ENCODE results near the gene ADRM1.

The ADRM1 gene

GRCh38 chr20:62339647-62340062 is 36.9 kb downstream of the ADRM1 start:
- DNase-seq (ENCODE audit: low spot score): no peak

- DNase-seq (ENCODE audit: low spot score): no peak
These were observed 40.1 kb downstream of the ADRM1 start for GRCh38 chr20:62342910-62343309.

GRCh38 chr20:62344092-62344491 is 41.3 kb downstream of the ADRM1 start:
- no peak for DNase-seq (ENCODE audit: low spot score)

- DNase-seq (ENCODE audit: low spot score): no peak
These were observed 42.0 kb downstream of the ADRM1 start for GRCh38 chr20:62344782-62345181.

- no peak for DNase-seq (ENCODE audit: low spot score)
These were observed 43.0 kb downstream of the ADRM1 start for GRCh38 chr20:62345681-62346370.

- no peak for DNase-seq (ENCODE audit: low spot score)
These were observed 43.8 kb downstream of the ADRM1 start for GRCh38 chr20:62346398-62347150.

- DNase-seq (ENCODE audit: low spot score): no peak
These were observed 44.3 kb downstream of the ADRM1 start for GRCh38 chr20:62347151-62347404.

GRCh38 chr20:62347445-62347844 is 44.6 kb downstream of the ADRM1 start:
- no peak for DNase-seq (ENCODE audit: low spot score)

GRCh38 chr20:62348604-62349003 is 45.8 kb downstream of the ADRM1 start:
- no peak for DNase-seq (ENCODE audit: low spot score)

- DNase-seq (ENCODE audit: low spot score): no peak
These were observed 46.8 kb downstream of the ADRM1 start for GRCh38 chr20:62349556-62350097.

- no peak for DNase-seq (ENCODE audit: low spot score)
These were observed 47.4 kb downstream of the ADRM1 start for GRCh38 chr20:62350098-62350628.

- no peak for DNase-seq (ENCODE audit: low spot score)
These were observed 48.0 kb downstream of the ADRM1 start for GRCh38 chr20:62350629-62351422.

GRCh38 chr20:62351469-62352401 is 48.9 kb downstream of the ADRM1 start:
- DNase-seq (ENCODE audit: low spot score): no peak

- no peak for DNase-seq (ENCODE audit: low spot score)
These were observed 49.8 kb downstream of the ADRM1 start for GRCh38 chr20:62352402-62353288.

- no peak for DNase-seq (ENCODE audit: low spot score)
These were observed 50.7 kb downstream of the ADRM1 start for GRCh38 chr20:62353289-62354030.

- no peak for DNase-seq (ENCODE audit: low spot score)
These were observed 51.4 kb downstream of the ADRM1 start for GRCh38 chr20:62354031-62354808.

GRCh38 chr20:62354811-62355341 is 52.1 kb downstream of the ADRM1 start:
- no peak for DNase-seq (ENCODE audit: low spot score)

GRCh38 chr20:62355516-62355877 is 52.7 kb downstream of the ADRM1 start:
- no peak for DNase-seq (ENCODE audit: low spot score)
